Neuronal stem cell (in vitro differentiated cells): ENCODE data around the gene GPR149.

Experiments
- DNase-seq: peaks from one replicate; pipeline ENCODE4 v3.0.0-alpha.2; 2013; ENCODE audit warnings: low spot score
- H2AFZ ChIP-seq: one replicate; pipeline ENCODE4 v1.6.1; 2013; ENCODE audit warnings: mild to moderate bottlenecking, low read length, inconsistent platforms
- H2AK5ac ChIP-seq: 2 replicates; pipeline ENCODE4 v1.6.1; 2013; ENCODE audit warnings: low read depth, mild to moderate bottlenecking, inconsistent platforms, low read length, moderate library complexity, mixed read lengths
- H2BK120ac ChIP-seq: 2 replicates; pipeline ENCODE4 v1.6.1; 2013; ENCODE audit warnings: low read depth, mild to moderate bottlenecking, inconsistent platforms, low read length, moderate library complexity, mixed read lengths
- H2BK12ac ChIP-seq: one replicate; pipeline ENCODE4 v1.6.1; 2013; ENCODE audit warnings: low read length, inconsistent platforms
- H2BK15ac ChIP-seq: 2 replicates; pipeline ENCODE4 v1.6.1; 2013; ENCODE audit warnings: mild to moderate bottlenecking, low read length, inconsistent platforms, mixed read lengths
- H2BK5ac ChIP-seq: one replicate; pipeline ENCODE4 v1.6.1; 2013; ENCODE audit warnings: inconsistent platforms, mild to moderate bottlenecking, low read length, moderate library complexity
- H3K14ac ChIP-seq: one replicate; pipeline ENCODE4 v1.6.1; 2013; ENCODE audit warnings: low read length, inconsistent platforms
- H3K18ac ChIP-seq: 2 replicates; pipeline ENCODE4 v1.6.1; 2013; ENCODE audit warnings: low read length, inconsistent platforms
- H3K23ac ChIP-seq: 2 replicates; pipeline ENCODE4 v1.6.1; 2013; ENCODE audit warnings: low read depth, mild to moderate bottlenecking, mixed read lengths, low read length, inconsistent platforms; ENCODE audit not compliant: poor library complexity
- H3K27ac ChIP-seq: replicated peaks from 3 replicates; pipeline ENCODE4 v1.5.1; 2013; ENCODE audit warnings: low read length, inconsistent platforms
- H3K27me3 ChIP-seq, 3 experiments: 2 replicates each; pipeline ENCODE4 v1.6.1; 2013; ENCODE audit warnings: low read length in 3 of 3, mild to moderate bottlenecking in 2 of 3, inconsistent platforms in 1 of 3, low read depth in 1 of 3, mixed read lengths in 1 of 3, moderate library complexity in 1 of 3; ENCODE audit not compliant: control insufficient read depth in 3 of 3, insufficient read depth in 3 of 3
- H3K36me3 ChIP-seq, 2 donors: replicated peaks in 1 of 2; 2 replicates each; pipeline ENCODE4 v1.6.1; 2013; ENCODE audit warnings: low read length in 2 of 2; ENCODE audit not compliant: control insufficient read depth in 2 of 2, insufficient read depth in 2 of 2
- H3K4ac ChIP-seq: 2 replicates; pipeline ENCODE4 v1.6.1; 2013; ENCODE audit warnings: inconsistent platforms, mild to moderate bottlenecking, low read length, moderate library complexity
- H3K4me1 ChIP-seq, 2 donors: 1 replicate in 1 of 2; 2 replicates in 1 of 2; pipeline ENCODE4 v1.6.1; 2013; ENCODE audit warnings: low read length in 2 of 2, low read depth in 1 of 2; ENCODE audit not compliant: control insufficient read depth in 2 of 2, insufficient read depth in 1 of 2
- H3K4me2 ChIP-seq: one replicate; pipeline ENCODE4 v1.6.1; 2013; ENCODE audit warnings: mild to moderate bottlenecking, low read length, inconsistent platforms; ENCODE audit not compliant: insufficient read depth, poor library complexity, severe bottlenecking
- H3K4me3 ChIP-seq, 2 donors: 2 replicates each; pipeline ENCODE4 v1.5.1; 2013; ENCODE audit warnings: low read length in 2 of 2, mild to moderate bottlenecking in 2 of 2, inconsistent platforms in 1 of 2, moderate library complexity in 1 of 2
- H3K79me1 ChIP-seq: one replicate; pipeline ENCODE4 v1.6.1; 2013; ENCODE audit warnings: low read depth, mild to moderate bottlenecking, inconsistent platforms, low read length, moderate library complexity
- H3K9ac ChIP-seq: one replicate; pipeline ENCODE4 v1.6.1; 2013; ENCODE audit warnings: mild to moderate bottlenecking, low read depth, low read length, inconsistent platforms; ENCODE audit not compliant: poor library complexity
- H3K9me3 ChIP-seq, 2 donors: replicated peaks in 1 of 2; 2 replicates each; pipeline versions ENCODE3 to v1.6.1; 2013; ENCODE audit warnings: low read length in 2 of 2, mild to moderate bottlenecking in 2 of 2, inconsistent platforms in 1 of 2, low read depth in 1 of 2, mixed read lengths in 1 of 2, moderate library complexity in 1 of 2; ENCODE audit not compliant: control insufficient read depth in 2 of 2, insufficient read depth in 1 of 2
- H4K8ac ChIP-seq: one replicate; pipeline ENCODE4 v1.6.1; 2013; ENCODE audit warnings: low read depth, mild to moderate bottlenecking, inconsistent platforms, low read length, moderate library complexity
- H4K91ac ChIP-seq: one replicate; pipeline ENCODE4 v1.6.1; 2013; ENCODE audit warnings: low read length, low read depth, mild to moderate bottlenecking, inconsistent platforms; ENCODE audit not compliant: poor library complexity
- WGBS, 2 donors: extraction: QIAGEN DNeasy Blood & Tissue Kit; methylation state at CpG; one replicate each; pipeline ENCODE4 v1.1.7; 2013; ENCODE audit warnings: missing lambda C conversion rate in 2 of 2, mixed read lengths in 1 of 2; ENCODE audit not compliant: insufficient read length in 2 of 2, insufficient replicate concordance in 1 of 2; ENCODE audit errors: extremely low coverage in 2 of 2; 5-methylcytosine and 5-hydroxymethylcytosine counted together

Gene GPR149

GRCh38 chr3:154389861-154390260, 40.1 kb downstream of the GPR149 start:
- H3K9me3 ChIP-seq, result no peaks in the 10 kb centered on the region

GRCh38 chr3:154384479-154384878, 45.5 kb downstream of the GPR149 start:
- no peak overlapping the region for H3K4me3 ChIP-seq
- H3K4ac ChIP-seq, result no peak overlapping the region
- H2BK12ac ChIP-seq, result no peak overlapping the region
- H3K27me3 ChIP-seq, result no peaks in the 10 kb centered on the region
- H3K9ac ChIP-seq, result no peak overlapping the region
- H3K4me1 ChIP-seq, result no peaks in the 10 kb centered on the region
- no peak overlapping the region for H2AK5ac ChIP-seq
- H3K23ac ChIP-seq, result no peak overlapping the region
- H2BK5ac ChIP-seq, result no peak overlapping the region
- no peaks in the 10 kb centered on the region for H3K9me3 ChIP-seq
- H3K4me2 ChIP-seq, result no peak overlapping the region
- no peak overlapping the region for H4K8ac ChIP-seq
- H2AFZ ChIP-seq, result no peak overlapping the region
- no peak overlapping the region for H3K27ac ChIP-seq
- no peak overlapping the region for H3K18ac ChIP-seq
- H2BK120ac ChIP-seq, result no peak overlapping the region
- no peak overlapping the region for H4K91ac ChIP-seq
- no peak overlapping the region for H3K14ac ChIP-seq
- no peak for DNase-seq
- no peak overlapping the region for H2BK15ac ChIP-seq
- no peaks in the 10 kb centered on the region for H3K36me3 ChIP-seq
- H3K79me1 ChIP-seq, result no peaks in the 10 kb centered on the region

More at GRCh38 chr3:154389861-154390260, 40.1 kb downstream of the GPR149 start:
- Histone ChIP-seq H2BK5ac (no peak overlapping the region), H3K4me3 (no peak overlapping the region), H2BK120ac (no peak overlapping the region), H3K27ac (no peak overlapping the region), H2AK5ac (no peak overlapping the region), H3K36me3 (no peaks in the 10 kb centered on the region), H3K9ac (no peak overlapping the region), H4K8ac (no peak overlapping the region), H3K18ac (no peak overlapping the region), H2BK12ac (no peak overlapping the region), H3K4me1 (no peaks in the 10 kb centered on the region), H3K23ac (no peak overlapping the region), H3K79me1 (no peaks in the 10 kb centered on the region), H3K14ac (no peak overlapping the region), H4K91ac (no peak overlapping the region), H2AFZ (no peak overlapping the region), H3K4ac (no peak overlapping the region), H2BK15ac (no peak overlapping the region), H3K4me2 (no peak overlapping the region), H3K27me3 (no peaks in the 10 kb centered on the region)
- no peak for DNase-seq
- no CpG with 5 or more reads among the region's 3 CpGs for WGBS, 2 donors

GRCh38 chr3:154378311-154378710, 51.7 kb downstream of the GPR149 start:
- Histone ChIP-seq H3K9me3 (no peaks in the 10 kb centered on the region), H2BK15ac (no peak overlapping the region), H3K23ac (no peak overlapping the region), H3K36me3 (no peaks in the 10 kb centered on the region), H3K4me3 (no peak overlapping the region), H4K8ac (no peak overlapping the region), H2AFZ (no peak overlapping the region), H3K14ac (no peak overlapping the region), H3K27me3 (no peaks in the 10 kb centered on the region), H3K27ac (no peak overlapping the region), H3K4me2 (no peak overlapping the region), H3K18ac (no peak overlapping the region), H4K91ac (no peak overlapping the region), H3K9ac (no peak overlapping the region), H2BK120ac (no peak overlapping the region), H3K4me1 (no peaks in the 10 kb centered on the region), H2BK5ac (no peak overlapping the region), H2AK5ac (no peak overlapping the region), H3K79me1 (no peaks in the 10 kb centered on the region), H3K4ac (no peak overlapping the region), H2BK12ac (no peak overlapping the region)
- DNase-seq, result no peak
- WGBS, 2 donors, result no CpG with 5 or more reads among the region's 2 CpGs

DNA sequence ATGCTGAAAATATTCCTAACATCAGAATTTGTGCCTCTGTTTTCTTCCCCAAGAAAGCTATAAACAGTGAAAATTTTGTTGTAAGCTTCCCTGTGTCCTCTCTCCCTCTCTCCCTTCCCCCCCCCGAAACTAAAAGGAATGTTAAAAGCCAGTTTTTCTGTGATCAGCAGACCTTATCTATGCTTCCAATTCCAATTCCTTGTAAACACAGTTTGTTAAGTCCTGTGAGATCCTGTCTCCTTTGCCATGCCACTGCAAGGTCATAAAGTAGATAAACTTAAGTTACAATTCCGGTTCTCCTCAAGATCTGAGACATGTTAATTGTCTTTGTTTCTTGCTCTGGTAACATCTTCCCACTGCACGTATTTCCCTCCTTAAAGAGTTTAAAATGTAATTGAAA, 62.8 kb downstream of the GPR149 start:
- Histone ChIP-seq H2BK120ac (no peak overlapping the region), H3K14ac (no peak overlapping the region), H3K79me1 (no peaks in the 10 kb centered on the region), H4K91ac (no peak overlapping the region), H3K23ac (no peak overlapping the region), H3K36me3 (no peaks in the 10 kb centered on the region), H3K4me2 (no peak overlapping the region), H3K9ac (no peak overlapping the region), H3K9me3 (no peaks in the 10 kb centered on the region), H4K8ac (no peak overlapping the region), H2AK5ac (no peak overlapping the region), H3K4me3 (no peak overlapping the region), H3K4ac (no peak overlapping the region), H3K27ac (no peak overlapping the region), H2BK12ac (no peak overlapping the region), H2BK15ac (no peak overlapping the region), H3K27me3 (no peaks in the 10 kb centered on the region), H3K4me1 (no peaks in the 10 kb centered on the region), H2BK5ac (no peak overlapping the region), H3K18ac (no peak overlapping the region), H2AFZ (no peak overlapping the region)
- no CpG with 5 or more reads among the region's 3 CpGs for WGBS, 2 donors
- no peak for DNase-seq
